Transverse colon (tissue), 3 donors: ENCODE measurements around the gene TEKT5.

Experiments
- EP300 ChIP-seq: sonication (generic); formaldehyde crosslinking; IDR thresholded peaks from one replicate; pipeline ENCODE4 v1.6.1; 2017; ENCODE audit warnings: antibody characterized with exemption, low read depth
- POLR2AphosphoS5 ChIP-seq, 3 donors: sonication (generic); formaldehyde crosslinking; IDR thresholded peaks; one replicate each; pipeline ENCODE4 v1.6.1; 2016; ENCODE audit warnings: antibody characterized with exemption in 3 of 3

DNA sequence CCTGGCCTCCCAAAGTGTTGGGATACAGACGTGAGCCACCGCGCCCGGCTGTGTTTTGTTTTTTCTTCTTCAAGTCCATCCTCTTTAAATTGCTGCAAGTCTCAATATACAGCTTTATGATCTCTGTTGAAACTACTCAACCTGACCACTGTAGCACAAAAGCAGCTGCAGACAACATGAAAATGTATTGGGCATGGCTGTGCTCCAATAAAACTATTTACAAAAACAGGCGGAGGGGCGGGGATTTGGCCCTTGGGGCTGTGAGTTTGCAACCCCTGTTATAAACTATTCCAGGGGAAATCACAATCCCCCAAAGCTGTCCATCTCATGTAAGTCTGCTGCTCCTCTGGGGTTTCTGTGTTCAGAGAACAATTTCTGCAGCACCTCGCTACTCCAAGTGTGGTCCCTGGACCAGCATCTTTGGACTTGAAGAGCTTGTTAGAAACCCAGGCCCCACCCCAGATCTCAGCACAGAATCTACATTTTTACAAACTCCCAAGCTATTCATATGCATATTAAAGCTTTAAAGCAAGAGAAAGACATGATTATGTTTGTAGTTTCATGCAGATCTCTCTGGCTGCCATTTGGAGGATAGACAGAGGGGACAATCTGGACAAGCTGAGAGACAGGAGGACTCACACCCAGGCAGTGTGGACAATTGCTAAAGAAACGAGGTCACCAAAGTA lies 33.6 kb downstream of the TEKT5 start:
- TF ChIP-seq POLR2AphosphoS5 (IDR thresholded peaks at IDR 0.05), result no peak
- no peak for TF ChIP-seq EP300
